Measurements from ENCODE around the gene GALT.

DNA sequence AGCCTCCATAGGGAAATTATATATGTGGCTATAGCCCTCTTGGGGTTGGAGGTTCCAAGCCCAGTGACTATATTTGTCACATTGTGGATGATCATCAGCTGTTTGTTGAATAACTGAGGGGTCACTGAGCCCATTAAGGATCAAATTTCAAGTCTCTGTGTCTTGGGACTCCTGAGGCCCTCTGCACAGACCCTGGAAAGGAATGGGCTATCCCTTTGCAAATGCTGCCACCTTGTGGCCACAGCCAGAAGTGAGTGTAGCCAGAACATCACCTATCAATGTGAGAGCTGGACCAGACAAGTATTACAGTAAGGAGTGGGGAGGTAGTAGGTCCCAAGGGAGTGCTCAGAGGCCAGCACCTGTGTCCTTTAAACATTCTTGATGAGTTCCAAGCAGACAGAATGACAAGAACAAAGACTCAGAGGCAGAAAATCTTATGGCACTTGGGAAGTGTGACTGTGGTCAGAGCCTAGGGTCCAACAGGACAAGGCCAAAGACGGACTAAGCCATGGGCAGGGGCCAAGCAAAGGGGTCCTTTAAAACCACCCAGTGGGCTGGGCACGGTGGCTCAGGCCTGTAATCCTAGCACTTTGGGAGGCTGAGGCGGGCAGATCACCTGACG lies 42.8 kb upstream of the GALT start:
- TF ChIP-seq, protein P1, sequence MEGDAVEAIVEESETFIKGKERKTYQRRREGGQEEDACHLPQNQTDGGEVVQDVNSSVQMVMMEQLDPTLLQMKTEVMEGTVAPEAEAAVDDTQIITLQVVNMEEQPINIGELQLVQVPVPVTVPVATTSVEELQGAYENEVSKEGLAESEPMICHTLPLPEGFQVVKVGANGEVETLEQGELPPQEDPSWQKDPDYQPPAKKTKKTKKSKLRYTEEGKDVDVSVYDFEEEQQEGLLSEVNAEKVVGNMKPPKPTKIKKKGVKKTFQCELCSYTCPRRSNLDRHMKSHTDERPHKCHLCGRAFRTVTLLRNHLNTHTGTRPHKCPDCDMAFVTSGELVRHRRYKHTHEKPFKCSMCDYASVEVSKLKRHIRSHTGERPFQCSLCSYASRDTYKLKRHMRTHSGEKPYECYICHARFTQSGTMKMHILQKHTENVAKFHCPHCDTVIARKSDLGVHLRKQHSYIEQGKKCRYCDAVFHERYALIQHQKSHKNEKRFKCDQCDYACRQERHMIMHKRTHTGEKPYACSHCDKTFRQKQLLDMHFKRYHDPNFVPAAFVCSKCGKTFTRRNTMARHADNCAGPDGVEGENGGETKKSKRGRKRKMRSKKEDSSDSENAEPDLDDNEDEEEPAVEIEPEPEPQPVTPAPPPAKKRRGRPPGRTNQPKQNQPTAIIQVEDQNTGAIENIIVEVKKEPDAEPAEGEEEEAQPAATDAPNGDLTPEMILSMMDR (IDR thresholded peaks at IDR 0.05; ENCODE audit: low read depth, low read length, poor library complexity, severe bottlenecking) = peak; percentile 96
- TF ChIP-seq EZH2phosphoT487 (IDR thresholded peaks at IDR 0.05; ENCODE audit: borderline replicate concordance, low read length) = no peak

Data from DOHH2 (cell line).